Adrenal gland (tissue), 12 donors: Measurements from ENCODE around the gene NFKBIZ. TPM values are rescaled to one million over a fixed set of nuclear protein-coding genes. Genes with fewer than 3 reads are reported as not detected.
A peak's percentile ranks its signal among the peaks of the same experiment; 100 is the strongest.

ENCODE experiments used
- DNase-seq, 7 donors: peaks; one replicate each; pipeline ENCODE4 v3.0.0-alpha.2; 2019 to 2020
- H3K27ac ChIP-seq, 5 donors: fragments of 200-600 bp; sonication (generic) in 4 of 5; 1 replicate in 3 of 5; 2 replicates in 2 of 5; pipeline versions ENCODE4 v1.5.1 to v1.8.0; 2016 to 2020; ENCODE audit warnings: mild to moderate bottlenecking in 1 of 5
- H3K27me3 ChIP-seq: fragments of 200-600 bp; 2 replicates; pipeline ENCODE4 v1.8.0; 2021
- H3K36me3 ChIP-seq, 2 donors: fragments of 200-600 bp; replicated peaks in 1 of 2; 1 replicate in 1 of 2; 2 replicates in 1 of 2; pipeline versions ENCODE4 v1.5.1 to v1.8.0; 2018 to 2022
- H3K4me1 ChIP-seq, 2 donors: fragments of 200-600 bp; replicated peaks in 1 of 2; 1 replicate in 1 of 2; 2 replicates in 1 of 2; pipeline versions ENCODE4 v1.5.1 to v1.8.0; 2018 to 2021
- H3K4me3 ChIP-seq, 4 donors: fragments of 200-600 bp; sonication (generic) in 3 of 4; one replicate each; pipeline ENCODE4 v1.5.1; 2016 to 2018
- H3K9me3 ChIP-seq, 3 donors: fragments of 200-600 bp; sonication (generic) in 1 of 3; replicated peaks in 1 of 3; 1 replicate in 2 of 3; 2 replicates in 1 of 3; pipeline versions ENCODE4 v1.5.1 to v1.8.0; 2016 to 2021
- CTCF ChIP-seq, 6 experiments: fragments of 450-650 bp in 4 of 6; fragments of 200-600 bp in 2 of 6; sonication (generic) in 1 of 6; IDR thresholded peaks; 1 replicate in 5 of 6; 2 replicates in 1 of 6; pipeline versions ENCODE4 v1.5.1 to v1.8.0; 2016 to 2021; ENCODE audit warnings: antibody characterized with exemption in 6 of 6, mild to moderate bottlenecking in 2 of 6, moderate library complexity in 1 of 6
- POLR2A ChIP-seq, 2 donors: fragments of 450-650 bp; IDR thresholded peaks; one replicate each; pipeline ENCODE4 v1.6.1; 2017; ENCODE audit warnings: antibody characterized with exemption in 2 of 2, mild to moderate bottlenecking in 2 of 2, moderate library complexity in 1 of 2
- WGBS, 4 donors: extraction: QIAGEN DNeasy Blood & Tissue Kit in 2 of 4; methylation state at CpG; one replicate each; pipeline versions ENCODE4 v1.1.5 to v1.1.7; 2013 to 2017; 5-methylcytosine and 5-hydroxymethylcytosine counted together
- intact Hi-C, 2 donors: fragments of 100-400 bp; cut with DNase I; formaldehyde crosslinking; loops; one replicate each; pipeline versions ENCODE4 v1.14.1 to v1.15.0; 2022 to 2023
- polyA plus RNA-seq, 3 donors: library from polyadenylated mRNA; stranded (reverse); fragments of 200-250 nt in 2 of 3; fragments of 350-450 nt in 1 of 3; fragmentation: Illumina TruSeq in 1 of 3; extraction: RNeasy Lipid Tissue Mini Kit (QIAGEN cat#74804) in 1 of 3; gene quantifications; one replicate each; pipeline ENCODE4 v1.2.3, GENCODE V29; 2013 to 2014
- total RNA-seq, 9 donors: library from RNA; depleted of rRNA in 4 of 9; stranded (reverse); fragments of >200 nt in 4 of 9; fragments of 120-200 nt in 1 of 9; fragmentation: NEBNext Ultra II Directional in 1 of 9; extraction: Animal tissue kit (Norgen Biotek cat#: 25700) in 1 of 9; gene quantifications; one replicate each; pipeline versions ENCODE4 v1.1.0 to v1.2.4, GENCODE V29; 2013 to 2023
- donor health status: healthy with polysubstance abuse.
- donor health status: Bipolar disorder and iron deficiency.
- donor health status: DM: yes; HTN: yes; CAD: no.
- donor health status: DM: no; HTN: no; CAD: no.
- donor health status: DM: no; HTN: no; CAD: no.
- donor health status: DM: yes; HTN: yes; CAD: no.

Gene NFKBIZ
- total and polyA plus RNA-seq, 12 donors, result 3.1 to 21.8 (median 8.7) TPM

- TF ChIP-seq POLR2A (IDR thresholded peaks at IDR 0.05) (no peak), CTCF (IDR thresholded peaks at IDR 0.05) (peak; percentile 34 to 81 (median 68))
- intact Hi-C loops, result loop anchor here (5.0 to 10.0 kb wide), 3 partner anchors 55 to 418 kb away; no protein-coding TSS in a partner anchor
- Histone ChIP-seq H3K4me3 (no peak overlapping the region), H3K9me3 (no peaks in the 10 kb centered on the region), H3K4me1 (peaks cover 0 to 15% of the 10 kb centered on the region in 2 donors), H3K27me3 (no peaks in the 10 kb centered on the region), H3K36me3 (no peaks in the 10 kb centered on the region), H3K27ac (no peak overlapping the region)
- DNase-seq, result peak in 4 of 7 donors; percentile 25 to 39 (median 35)
These were observed 39.9 kb upstream of the NFKBIZ start for GRCh38 chr3:101809178-101810021.

DNA sequence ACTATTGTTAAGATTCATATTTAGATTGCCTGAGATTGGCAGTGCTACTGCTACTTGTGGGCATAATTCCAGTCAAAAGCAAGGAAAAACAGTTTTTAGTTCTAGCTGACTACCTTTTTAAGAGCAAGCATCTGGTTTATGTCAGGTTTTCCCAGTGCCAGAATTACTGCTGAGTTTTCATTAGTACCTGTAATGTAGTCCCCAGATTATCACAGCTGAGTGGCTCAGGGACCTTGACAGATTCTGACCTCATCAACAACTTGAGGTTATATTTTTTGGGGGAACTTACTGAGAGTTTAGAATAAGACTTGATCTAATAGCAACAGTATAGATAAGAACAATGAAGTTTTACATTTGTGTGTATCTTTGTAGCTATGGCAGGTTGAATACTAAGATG, 39.3 kb upstream of the NFKBIZ start:
- Histone ChIP-seq H3K4me1 (peaks cover 0 to 15% of the 10 kb centered on the region in 2 donors), H3K36me3 (no peaks in the 10 kb centered on the region), H3K27ac (no peak overlapping the region), H3K4me3 (no peak overlapping the region), H3K9me3 (no peaks in the 10 kb centered on the region), H3K27me3 (no peaks in the 10 kb centered on the region)
- TF ChIP-seq CTCF (IDR thresholded peaks at IDR 0.05) (no peak), POLR2A (IDR thresholded peaks at IDR 0.05) (no peak)
- intact Hi-C loops, result loop anchor here (5.0 to 10.0 kb wide), 3 partner anchors 55 to 417 kb away; no protein-coding TSS in a partner anchor
- no peak for DNase-seq

- intact Hi-C loops, result loop anchor here (5.0 to 10.0 kb wide), 3 partner anchors 53 to 415 kb away; no protein-coding TSS in a partner anchor
- H3K27ac ChIP-seq, result no peak overlapping the region
- peaks cover 0 to 15% of the 10 kb centered on the region in 2 donors for H3K4me1 ChIP-seq
- H3K9me3 ChIP-seq, result no peaks in the 10 kb centered on the region
- DNase-seq, result no peak
- H3K36me3 ChIP-seq, result no peaks in the 10 kb centered on the region
- 83 to 92% (median 87%) methylated on average over 2 of the region's 2 CpGs for whole genome bisulfite sequencing, 4 donors
- H3K4me3 ChIP-seq, result no peak overlapping the region
- TF ChIP-seq CTCF (IDR thresholded peaks at IDR 0.05) (no peak), POLR2A (IDR thresholded peaks at IDR 0.05) (no peak)
- no peaks in the 10 kb centered on the region for H3K27me3 ChIP-seq
These were observed 37.4 kb upstream of the NFKBIZ start for GRCh38 chr3:101811875-101812274.

DNA sequence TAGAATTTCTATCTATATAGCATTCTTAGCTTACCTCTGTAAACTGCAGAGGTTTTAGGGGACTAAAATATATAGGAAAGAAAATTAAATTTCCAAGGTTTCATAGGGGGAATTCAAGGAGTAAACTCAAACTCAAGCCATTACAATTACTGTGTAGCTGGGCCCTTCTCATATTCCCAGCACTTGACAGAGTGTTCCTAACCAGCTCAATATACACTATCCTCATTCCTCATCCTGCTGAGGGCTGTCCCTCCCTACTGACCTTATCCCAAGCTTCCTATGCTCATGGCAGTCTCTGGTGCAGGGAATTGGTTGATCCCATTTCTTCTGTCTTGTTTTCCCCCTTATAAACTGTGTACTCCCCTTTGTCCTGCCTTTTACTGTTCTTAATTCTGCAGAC, 36.4 kb upstream of the NFKBIZ start:
- Histone ChIP-seq H3K4me3 (no peak overlapping the region), H3K36me3 (no peaks in the 10 kb centered on the region), H3K27me3 (no peaks in the 10 kb centered on the region), H3K27ac (no peak overlapping the region), H3K4me1 (peaks cover 0 to 15% of the 10 kb centered on the region in 2 donors), H3K9me3 (no peaks in the 10 kb centered on the region)
- no peak for DNase-seq
- TF ChIP-seq POLR2A (IDR thresholded peaks at IDR 0.05) (no peak), CTCF (IDR thresholded peaks at IDR 0.05) (no peak)
- intact Hi-C loops, result loop anchor here (5.0 to 10.0 kb wide), 3 partner anchors 52 to 414 kb away; no protein-coding TSS in a partner anchor
